ENCODE data around the gene TCP11L2.
A peak's percentile ranks its signal among the peaks of the same experiment; 100 is the strongest.
"Not testable (repeated sequence)": the region's sequence is repeated elsewhere in the genome, so short reads cannot be mapped to it uniquely, and the experiment has no call there.

TCP11L2 gene

GRCh38 chr12:106353175-106353574 is 50.6 kb downstream of the TCP11L2 start:
- no peak for DNase-seq

- peak; percentile 92 to 94 for DNase-seq
These were observed 55.2 kb downstream of the TCP11L2 start, which contains the start of gene POLR3B for GRCh38 chr12:106357549-106358395. TSS of gene POLR3B (plus strand) at chr12:106357748. CDS start at chr12:106357880, 132 bp downstream.

DNA sequence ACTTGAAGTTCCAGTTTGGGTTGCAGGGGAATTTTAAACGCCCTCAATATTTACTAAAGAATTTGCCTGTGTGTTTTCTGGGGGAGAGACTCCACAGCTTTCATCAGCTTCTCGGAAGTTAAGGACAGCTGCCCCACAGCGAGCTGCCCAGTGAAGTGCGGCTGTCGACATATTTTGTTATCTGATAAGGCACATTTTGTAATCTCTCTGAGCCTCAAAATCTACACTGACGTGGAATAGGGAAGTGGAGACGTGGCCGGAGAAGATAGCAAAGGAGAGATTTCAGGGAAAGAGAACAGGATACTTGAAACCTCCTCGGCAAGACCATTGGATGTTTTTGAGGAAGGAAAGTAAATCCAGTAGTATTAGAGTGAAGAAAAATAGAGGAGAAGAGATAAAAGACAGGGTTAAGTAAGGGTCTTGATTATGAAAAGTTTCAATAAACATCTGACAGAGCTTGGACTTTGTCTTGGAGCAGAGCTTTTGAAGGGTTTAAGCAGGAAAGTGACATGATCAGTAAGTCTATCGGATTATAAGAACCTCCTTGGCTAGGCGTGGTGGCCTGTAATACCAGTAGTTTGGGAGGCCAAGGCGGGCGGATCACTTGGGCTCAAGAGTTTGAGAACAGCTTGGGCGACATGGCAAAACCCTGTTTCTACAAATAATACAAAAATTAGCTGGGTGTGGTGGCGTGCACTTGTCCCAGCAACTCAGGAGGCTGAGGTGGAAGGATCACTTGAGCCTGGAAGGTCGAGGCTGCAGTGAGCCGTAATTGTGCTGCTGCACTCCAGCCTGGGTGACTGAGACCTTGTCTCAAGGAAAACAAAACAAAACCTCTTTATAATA is 56.1 kb downstream of the TCP11L2 start:
- DNase-seq, result no peak

DNA sequence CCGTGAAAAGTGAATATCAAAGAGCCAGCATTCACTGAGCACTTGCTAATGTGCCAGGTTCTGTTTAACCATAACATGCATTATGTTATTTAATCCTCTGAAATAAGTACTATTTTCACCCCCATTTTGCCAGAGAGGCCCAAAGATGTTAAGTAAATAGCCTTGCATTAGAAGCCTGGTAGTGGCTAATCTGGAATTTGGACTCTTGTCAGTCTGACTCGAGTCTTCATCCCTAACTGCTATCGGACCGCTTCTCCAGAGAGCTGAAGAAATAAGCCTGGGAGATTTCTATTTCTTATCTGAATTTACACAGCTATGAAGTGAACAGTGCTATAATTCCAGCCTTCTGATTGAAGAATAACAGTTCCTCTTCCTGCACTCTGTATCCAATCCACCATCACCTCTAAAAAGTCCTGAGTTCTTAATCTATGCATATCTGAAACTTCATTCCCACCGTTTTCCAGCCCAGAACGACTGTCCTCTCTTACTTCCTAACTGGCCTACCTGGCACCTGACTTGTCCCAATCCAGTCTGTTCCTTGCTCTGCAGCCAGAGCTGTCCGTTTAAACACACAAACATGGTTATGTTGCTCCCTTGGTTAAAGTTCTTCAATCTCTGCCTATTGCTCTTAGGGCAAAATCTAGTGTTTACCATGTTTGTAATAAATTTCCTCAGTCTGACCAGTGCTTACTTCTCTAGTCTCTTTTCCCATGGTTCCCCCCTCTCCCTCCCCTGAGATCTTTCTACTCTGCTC is 57.3 kb downstream of the TCP11L2 start:
- DNase-seq, result no peak

DNA sequence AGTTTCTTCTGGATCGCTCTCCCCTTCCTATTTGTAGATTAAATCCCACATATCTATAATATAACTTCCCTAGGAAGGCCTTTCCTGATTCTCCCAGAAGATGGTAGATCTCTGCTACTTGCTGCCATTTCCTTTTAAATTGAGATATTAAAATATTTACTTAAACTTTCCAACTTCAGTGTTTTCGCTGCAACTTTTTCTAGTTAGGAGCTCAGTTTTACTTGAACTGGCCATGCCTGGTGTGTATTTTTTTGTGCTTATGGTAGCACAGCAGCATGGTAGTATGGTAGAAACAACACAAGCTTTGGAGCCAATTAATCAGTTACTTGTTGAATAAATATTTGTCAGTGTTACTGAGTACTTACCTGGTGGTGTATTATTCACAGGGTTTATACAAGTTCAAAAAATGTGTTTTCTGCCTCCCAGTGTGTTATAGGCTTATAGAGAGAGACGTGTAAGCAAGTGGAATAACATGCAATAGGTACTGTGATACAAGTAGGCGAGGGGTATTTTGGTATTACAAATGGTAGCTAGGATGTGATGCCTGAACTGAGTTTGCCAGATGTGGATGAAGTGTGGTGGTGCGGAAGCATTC is 58.0 kb downstream of the TCP11L2 start:
- DNase-seq, result no peak

GRCh38 chr12:106362971-106363370 is 60.4 kb downstream of the TCP11L2 start:
- DNase-seq, result no peak

GRCh38 chr12:106364261-106364660 is 61.7 kb downstream of the TCP11L2 start:
- DNase-seq, result no peak

DNA sequence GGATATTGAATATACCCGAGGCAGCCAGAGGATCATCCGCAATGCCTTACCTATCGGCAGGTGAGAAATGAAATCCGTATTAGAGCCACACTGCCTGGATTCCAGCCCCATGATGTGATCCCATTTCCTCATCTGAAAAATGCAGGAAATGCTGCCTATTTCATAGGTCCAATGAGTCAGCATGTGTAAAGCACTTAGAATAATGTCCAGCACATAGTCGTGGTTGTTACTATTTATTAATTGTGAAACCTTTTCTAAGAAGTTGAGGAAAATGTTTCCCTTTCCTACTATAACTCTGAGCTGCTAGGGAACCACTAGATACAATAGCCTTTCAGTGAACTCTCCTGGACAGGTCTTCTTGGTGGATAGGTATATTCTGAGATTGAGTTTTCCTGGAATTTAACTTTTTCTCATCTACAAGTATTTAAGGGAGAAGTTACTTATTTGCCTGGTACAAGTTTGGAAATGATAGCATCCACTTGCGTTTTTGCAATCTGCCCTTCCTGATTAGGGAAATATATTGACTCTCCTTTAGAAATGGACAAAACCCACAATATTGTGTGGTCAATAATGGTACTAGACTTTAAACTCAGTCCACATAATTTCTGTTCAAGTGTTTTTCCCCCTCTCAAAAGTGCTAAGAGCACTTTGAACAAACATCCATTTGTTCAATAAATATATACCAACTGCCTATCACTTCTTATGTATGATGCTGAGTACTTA is 67.3 kb downstream of the TCP11L2 start:
- no peak for DNase-seq

DNA sequence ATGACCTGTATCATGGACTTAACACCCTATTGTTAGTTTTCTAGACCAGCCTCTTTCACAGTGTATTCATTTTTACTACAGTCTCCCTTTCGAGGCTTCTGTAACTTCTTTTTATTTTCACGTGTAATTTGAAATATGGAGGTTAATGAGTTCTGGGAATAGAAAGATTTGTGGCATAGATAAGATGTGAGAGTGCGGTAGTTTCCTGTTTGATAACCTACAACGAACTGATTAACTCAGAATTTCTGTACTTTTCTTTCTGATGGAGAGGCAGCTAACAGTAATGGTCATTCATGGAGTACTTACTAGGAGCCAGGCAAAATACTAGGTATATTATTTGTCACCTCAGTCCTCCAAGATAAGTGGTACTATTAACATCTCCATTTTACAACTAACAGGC is 76.3 kb downstream of the TCP11L2 start:
- DNase-seq, result no peak

DNA sequence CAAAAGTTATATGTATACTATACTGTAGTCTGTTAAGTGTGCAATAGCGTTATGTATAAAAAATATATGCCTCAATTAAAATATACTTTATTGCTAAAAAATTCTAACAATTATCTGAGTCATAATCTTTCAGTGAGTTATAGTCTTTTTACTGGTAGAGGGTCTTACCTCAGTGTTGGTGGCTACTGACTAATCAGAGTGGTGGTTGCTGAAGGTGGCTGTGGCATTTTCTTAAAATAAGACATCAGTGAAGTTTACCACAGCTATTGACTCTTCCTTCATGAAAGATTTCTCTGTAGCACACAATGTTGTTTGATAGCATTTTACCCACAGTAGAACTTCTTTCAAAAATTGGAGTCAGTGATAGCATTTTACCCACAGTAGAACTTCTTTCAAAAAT is 78.4 kb downstream of the TCP11L2 start:
- DNase-seq, result no peak

DNA sequence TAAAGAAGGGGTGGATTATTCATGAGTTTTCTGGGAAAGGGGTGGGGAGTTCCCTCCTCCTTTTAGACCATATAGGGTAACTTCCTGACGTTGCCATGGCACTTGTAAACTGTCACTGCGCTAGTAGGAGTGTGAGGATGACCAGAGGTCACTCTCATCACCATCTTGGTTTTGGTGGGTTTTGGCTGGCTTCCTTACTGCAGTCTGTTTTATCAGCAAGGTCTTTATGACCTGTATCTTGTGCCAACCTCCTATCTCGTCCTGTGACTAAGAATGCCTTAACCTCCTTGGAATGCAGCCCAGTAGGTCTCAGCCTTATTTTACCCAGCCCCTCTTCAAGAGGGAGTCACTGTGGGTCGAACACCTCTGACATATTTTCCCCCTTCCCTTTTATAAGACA is 79.3 kb downstream of the TCP11L2 start:
- DNase-seq, result not testable (repeated sequence)

DNA sequence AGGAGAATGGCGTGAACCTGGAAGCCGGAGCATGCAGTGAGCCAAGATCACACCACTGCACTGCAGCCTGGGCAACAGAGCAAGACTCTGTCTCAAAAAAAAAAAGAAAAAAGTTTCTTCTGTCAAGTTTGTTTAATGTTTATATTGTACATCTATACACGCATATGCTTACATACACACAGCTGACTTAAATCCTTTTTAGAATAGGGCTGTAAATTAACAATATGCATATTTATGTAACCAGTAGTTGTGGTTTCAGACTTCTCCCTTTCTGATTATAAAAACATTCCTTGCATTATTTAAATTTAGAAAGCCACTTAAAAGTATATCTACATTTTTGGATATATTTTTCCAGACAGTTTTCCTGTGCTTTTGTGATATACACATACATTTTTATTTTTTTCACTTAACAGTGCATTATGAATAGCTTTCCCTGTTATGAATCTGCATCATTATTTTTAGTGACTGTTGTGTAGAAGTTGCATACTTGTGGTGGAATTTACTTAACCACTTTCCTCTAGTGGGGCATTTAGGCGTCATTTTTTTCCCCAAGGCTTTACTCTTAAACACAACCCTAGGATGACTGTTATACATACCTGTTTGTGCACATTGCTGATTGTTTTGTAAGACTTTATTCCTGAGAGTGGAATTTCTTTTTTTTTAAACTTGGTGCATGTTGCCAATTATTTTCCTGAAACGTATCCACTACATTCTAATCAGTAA is 84.4 kb downstream of the TCP11L2 start:
- DNase-seq, result no peak

- DNase-seq, result peak in 1 of 2 experiments; percentile 26
These were observed 85.4 kb downstream of the TCP11L2 start for GRCh38 chr12:106387848-106388377.

DNA sequence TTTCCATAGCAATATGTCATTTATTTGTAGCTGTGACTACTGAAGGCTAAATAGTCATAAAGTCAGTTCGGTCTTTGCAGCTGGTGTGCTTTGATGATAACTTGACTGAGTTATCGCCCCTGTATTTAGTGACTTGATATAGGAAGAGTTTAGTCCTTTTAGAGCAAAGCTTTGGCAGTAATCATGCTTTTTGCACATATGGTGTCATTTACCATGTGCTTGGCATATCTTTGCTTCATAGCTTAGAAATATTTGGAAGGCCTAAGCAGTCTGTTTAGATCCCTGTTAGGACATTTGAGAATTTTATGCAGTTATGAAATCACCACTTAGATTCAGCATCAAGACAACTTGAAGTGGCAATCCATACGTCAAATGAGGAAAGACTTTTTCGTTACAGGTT is 86.6 kb downstream of the TCP11L2 start:
- no peak for DNase-seq

DNA sequence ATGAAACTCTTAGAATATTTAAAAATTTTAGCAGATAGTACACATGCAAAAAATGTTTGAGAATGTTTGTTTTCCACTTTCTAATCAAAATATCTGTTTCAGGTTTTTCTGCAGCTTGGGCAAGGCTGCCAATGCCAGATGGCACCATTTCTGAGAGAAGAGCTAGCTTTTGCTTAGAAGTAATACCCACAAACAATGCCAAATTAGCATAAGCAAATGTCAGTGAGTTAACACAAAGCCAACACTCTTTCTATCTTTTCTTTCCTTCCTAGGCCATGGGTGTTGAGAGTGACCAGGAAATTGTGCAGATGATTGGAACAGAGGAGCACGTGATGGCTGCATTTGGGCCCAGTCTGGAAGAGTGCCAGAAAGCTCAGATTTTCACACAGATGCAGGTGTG is 90.2 kb downstream of the TCP11L2 start:
- no peak for DNase-seq

All from NCI-H1930 (cell line).